Calu3 (cell line): ENCODE results near the gene FFAR3. TPM values are rescaled to one million over a fixed set of nuclear protein-coding genes. Genes with fewer than 3 reads are reported as not detected.
"Not testable (repeated sequence)": the region's sequence is repeated elsewhere in the genome, so short reads cannot be mapped to it uniquely, and the experiment has no call there.

Experiments used
- BruUV-seq: library from RNA; stranded (reverse); fragments of 400-500 nt; replicated peaks from 2 replicates; lab custom pipeline; 2021; lab: Mats Ljungman, UMichigan
- CTCF ChIA-PET: fragments of 300-600 bp; sonication (Branson Sonifier 250); formaldehyde crosslinking; loops from one replicate; lab custom pipeline; 2022; ENCODE audit warnings: antibody characterized with exemption; lab: Charles Lee
- DNase-seq: peaks from one replicate; pipeline ENCODE4 v3.0.0; 2022
- H3K27ac Mint-ChIP-seq: one replicate; pipeline ENCODE4 v1.8.0; 2022; ENCODE audit warnings: mixed read lengths; ENCODE audit not compliant: unreplicated experiment
- H3K27me3 Mint-ChIP-seq: one replicate; pipeline ENCODE4 v1.8.0; 2022; ENCODE audit warnings: mixed read lengths; ENCODE audit not compliant: unreplicated experiment
- H3K36me3 Mint-ChIP-seq: one replicate; pipeline ENCODE4 v1.8.0; 2022; ENCODE audit warnings: mild to moderate bottlenecking, moderate library complexity, mixed read lengths; ENCODE audit not compliant: insufficient read depth, unreplicated experiment
- H3K4me1 Mint-ChIP-seq: one replicate; pipeline ENCODE4 v1.8.0; 2022; ENCODE audit warnings: mild to moderate bottlenecking, low read depth, mixed read lengths; ENCODE audit not compliant: unreplicated experiment
- H3K4me3 Mint-ChIP-seq: one replicate; pipeline ENCODE4 v1.8.0; 2022; ENCODE audit warnings: mild to moderate bottlenecking, low read depth, moderate library complexity, mixed read lengths; ENCODE audit not compliant: unreplicated experiment
- H3K9me3 Mint-ChIP-seq: one replicate; pipeline ENCODE4 v1.8.0; 2022; ENCODE audit warnings: low read depth, mixed read lengths; ENCODE audit not compliant: unreplicated experiment
- CTCF ChIP-seq: fragments of 200-600 bp; IDR thresholded peaks from one replicate; pipeline ENCODE4 v1.8.0; 2022; ENCODE audit warnings: antibody characterized with exemption; ENCODE audit not compliant: unreplicated experiment
- intact Hi-C: fragments of 100-400 bp; cut with micrococcal nuclease; formaldehyde crosslinking; loops from one replicate; pipeline ENCODE4 v1.10.0; 2022; ENCODE audit not compliant: unreplicated experiment
- total RNA-seq: library from RNA; stranded (reverse); gene quantifications from 2 replicates; pipeline ENCODE4 v1.2.3, GENCODE V29; 2022

The FFAR3 gene
- total RNA-seq, 1 experiment from 2014 or later, result not detected

- TF ChIP-seq CTCF, result peak; percentile 86
- Mint-ChIP-seq H3K27me3 (peaks cover 65% of the 10 kb centered on the region), H3K27ac (no peak overlapping the region), H3K4me3 (no peak overlapping the region), H3K9me3 (no peaks in the 10 kb centered on the region), H3K4me1 (peaks cover under 1% of the 10 kb centered on the region), H3K36me3 (no peaks in the 10 kb centered on the region)
- intact Hi-C loops, result loop anchor here (1.0 kb wide), 2 partner anchors 116 to 143 kb away; no protein-coding TSS in a partner anchor
- DNase-seq, result peak; percentile 80
- CTCF ChIA-PET, result interaction anchor here (0.6 to 2.6 kb wide), 14 partner anchors 8 to 200 kb away, joined by 3 to 27 read pairs (median 3); partner anchors contain the start of gene USF2
- BruUV-seq, result no TSS peak
Observed at GRCh38 chr19:35352448-35353304, 5.6 kb upstream of the FFAR3 start.

- BruUV-seq, result no TSS peak
- no peak for TF ChIP-seq CTCF
- peaks cover 8% of the 10 kb centered on the region for H3K4me1 Mint-ChIP-seq
- H3K27me3 Mint-ChIP-seq, result peaks cover 65% of the 10 kb centered on the region
- H3K9me3 Mint-ChIP-seq, result no peaks in the 10 kb centered on the region
- no peak overlapping the region for H3K4me3 Mint-ChIP-seq
- CTCF ChIA-PET, result interaction anchor here (0.7 to 2.6 kb wide), 6 partner anchors 9 to 156 kb away, joined by 3 to 27 read pairs (median 5); no protein-coding TSS in a partner anchor
- H3K27ac Mint-ChIP-seq, result no peak overlapping the region
- no peak for DNase-seq
- intact Hi-C loops, result no loop called here
- H3K36me3 Mint-ChIP-seq, result no peaks in the 10 kb centered on the region
Observed at GRCh38 chr19:35353635-35354034, 4.6 kb upstream of the FFAR3 start.

GRCh38 chr19:35354898-35355297 is 3.4 kb upstream of the FFAR3 start:
- peaks cover 8% of the 10 kb centered on the region for H3K4me1 Mint-ChIP-seq
- no peak overlapping the region for H3K4me3 Mint-ChIP-seq
- H3K36me3 Mint-ChIP-seq, result no peaks in the 10 kb centered on the region
- DNase-seq, result no peak
- no peak overlapping the region for H3K27ac Mint-ChIP-seq
- TF ChIP-seq CTCF, result no peak
- peaks cover 55% of the 10 kb centered on the region for H3K27me3 Mint-ChIP-seq
- CTCF ChIA-PET, result no interaction called here
- no peaks in the 10 kb centered on the region for H3K9me3 Mint-ChIP-seq
- intact Hi-C loops, result no loop called here
- no TSS peak for BruUV-seq

- no peak overlapping the region for H3K27ac Mint-ChIP-seq
- intact Hi-C loops, result no loop called here
- no peak overlapping the region for H3K4me3 Mint-ChIP-seq
- H3K9me3 Mint-ChIP-seq, result no peaks in the 10 kb centered on the region
- no peaks in the 10 kb centered on the region for H3K36me3 Mint-ChIP-seq
- no peak for DNase-seq
- BruUV-seq, result no TSS peak
- CTCF ChIA-PET, result interaction anchor here (0.7 kb wide), 1 partner anchor 285 kb away, joined by 3 read pairs; no protein-coding TSS in a partner anchor
- peaks cover 49% of the 10 kb centered on the region for H3K27me3 Mint-ChIP-seq
- peaks cover 8% of the 10 kb centered on the region for H3K4me1 Mint-ChIP-seq
- no peak for TF ChIP-seq CTCF
Observed at GRCh38 chr19:35355791-35356460, 2.3 kb upstream of the FFAR3 start.

- CTCF ChIA-PET, result interaction anchor here (1.0 to 1.6 kb wide), 2 partner anchors 62 to 136 kb away, joined by 3 to 7 read pairs; no protein-coding TSS in a partner anchor
- H3K36me3 Mint-ChIP-seq, DNase-seq, intact Hi-C loops, H3K4me1 Mint-ChIP-seq, H3K9me3 Mint-ChIP-seq, BruUV-seq, H3K27ac Mint-ChIP-seq, H3K4me3 Mint-ChIP-seq: not testable (repeated sequence)
- peaks cover 70% of the 10 kb centered on the region for H3K27me3 Mint-ChIP-seq
Observed at GRCh38 chr19:35358834-35359233, 574 bp downstream of the FFAR3 start.

GRCh38 chr19:35359395-35359794 is 1.1 kb downstream of the FFAR3 start:
- intact Hi-C loops, BruUV-seq, H3K4me1 Mint-ChIP-seq: not testable (repeated sequence)

More at GRCh38 chr19:35359395-35359794, 1.1 kb downstream of the FFAR3 start:
- H3K9me3 Mint-ChIP-seq, DNase-seq, CTCF ChIA-PET, H3K4me3 Mint-ChIP-seq, H3K27ac Mint-ChIP-seq, H3K36me3 Mint-ChIP-seq: not testable (repeated sequence)
- H3K27me3 Mint-ChIP-seq, result peaks cover 76% of the 10 kb centered on the region
